HG02678 (cell line): ENCODE data around the gene RFNG.

ENCODE experiments used
- ATAC-seq: cut with Tn5 transposase; IDR thresholded peaks from one replicate; pipeline ENCODE4 v1.9.1; 2021; ENCODE audit warnings: mild to moderate bottlenecking, moderate library complexity; ENCODE audit not compliant: unreplicated experiment

The RFNG gene

DNA sequence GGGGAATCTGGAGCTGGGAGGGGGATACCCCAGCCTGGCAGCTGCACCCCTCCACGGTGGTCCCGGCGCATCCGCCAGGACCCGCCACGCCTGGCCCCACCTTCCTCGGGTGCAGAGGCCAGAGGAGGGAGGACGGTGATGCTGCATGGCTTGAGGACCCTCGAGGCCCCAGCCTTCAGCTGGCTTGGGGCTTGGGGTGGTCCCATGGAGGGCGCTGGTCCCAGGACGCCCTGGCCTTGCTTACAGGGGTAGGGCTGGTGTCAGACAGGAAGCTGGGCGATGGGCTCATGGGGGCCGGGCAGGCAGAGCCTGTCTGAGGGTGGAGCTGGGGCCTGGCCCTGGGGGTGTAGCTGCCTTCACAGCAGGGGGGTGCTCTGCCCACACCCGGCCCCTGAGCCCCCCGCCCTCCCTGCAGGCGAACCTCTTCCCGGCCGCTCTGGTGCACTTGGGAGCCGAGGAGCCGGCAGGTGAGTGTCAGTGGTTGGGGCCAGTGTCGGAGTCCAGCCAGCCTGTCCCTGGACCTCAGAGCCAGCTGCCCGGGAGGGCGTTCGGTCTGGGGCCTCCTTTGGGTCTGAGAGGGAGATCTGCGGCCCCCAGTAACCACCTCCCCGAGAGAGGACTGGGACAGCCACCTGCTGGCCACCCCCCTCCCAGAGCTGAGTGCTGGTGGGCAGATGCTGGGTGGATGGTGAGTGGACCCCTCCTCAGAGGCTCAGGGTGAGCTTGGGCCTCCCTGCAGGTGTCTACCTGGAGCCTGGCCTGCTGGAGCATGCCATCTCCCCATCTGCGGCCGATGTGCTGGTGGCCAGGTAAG lies 35.3 kb downstream of the RFNG start:
- ATAC-seq: no peak

DNA sequence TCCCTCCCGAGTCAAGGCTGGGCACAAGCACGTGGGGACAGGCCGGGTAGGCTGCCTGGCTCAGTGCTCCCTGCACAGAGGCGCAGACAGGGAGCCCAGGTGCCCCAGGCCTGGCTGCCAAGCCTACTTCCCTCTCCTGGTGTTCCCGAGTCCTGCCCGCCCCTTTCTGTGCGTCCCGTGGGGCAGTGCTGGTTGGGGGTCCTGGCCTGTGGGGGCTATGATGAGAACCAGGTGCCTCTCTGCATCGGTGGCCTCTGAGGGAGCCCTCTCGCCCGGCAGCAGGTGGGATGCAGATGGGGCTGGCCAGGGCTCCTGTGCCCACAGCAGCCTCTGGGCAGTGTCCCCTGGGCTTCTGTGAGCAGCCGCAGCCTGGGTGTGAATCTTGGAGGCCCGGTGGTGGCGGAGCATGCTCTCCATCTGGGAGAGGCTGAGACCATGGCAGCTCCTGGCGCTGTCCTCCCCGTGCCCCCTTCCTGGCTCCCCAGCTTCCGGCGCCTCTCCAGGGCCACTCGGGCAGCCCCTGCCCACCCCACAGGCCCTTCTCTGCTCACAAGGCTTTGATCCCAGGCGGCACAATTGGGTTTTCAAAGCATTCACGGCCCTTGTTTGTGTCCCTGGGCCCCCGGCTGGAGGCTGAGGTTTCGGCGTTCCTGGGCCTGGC lies 36.2 kb downstream of the RFNG start:
- no peak for ATAC-seq

DNA sequence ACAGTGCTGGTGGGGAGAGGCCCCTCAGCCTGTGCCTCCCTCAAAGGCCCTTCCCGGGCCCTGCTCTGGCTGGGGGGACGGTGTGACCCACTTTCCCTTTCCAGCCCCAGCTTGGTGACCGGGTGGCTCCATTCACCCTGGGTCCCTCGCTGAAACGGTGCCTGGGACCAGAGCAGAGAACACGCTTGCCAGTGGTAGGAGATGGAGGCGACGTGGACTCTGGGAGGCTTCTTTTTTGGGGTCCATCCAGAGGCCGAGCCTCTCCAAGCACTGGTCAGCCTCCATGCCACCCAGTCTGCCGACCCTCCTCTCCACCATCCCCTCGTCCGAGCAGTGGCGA lies 36.7 kb downstream of the RFNG start:
- ATAC-seq: no peak

DNA sequence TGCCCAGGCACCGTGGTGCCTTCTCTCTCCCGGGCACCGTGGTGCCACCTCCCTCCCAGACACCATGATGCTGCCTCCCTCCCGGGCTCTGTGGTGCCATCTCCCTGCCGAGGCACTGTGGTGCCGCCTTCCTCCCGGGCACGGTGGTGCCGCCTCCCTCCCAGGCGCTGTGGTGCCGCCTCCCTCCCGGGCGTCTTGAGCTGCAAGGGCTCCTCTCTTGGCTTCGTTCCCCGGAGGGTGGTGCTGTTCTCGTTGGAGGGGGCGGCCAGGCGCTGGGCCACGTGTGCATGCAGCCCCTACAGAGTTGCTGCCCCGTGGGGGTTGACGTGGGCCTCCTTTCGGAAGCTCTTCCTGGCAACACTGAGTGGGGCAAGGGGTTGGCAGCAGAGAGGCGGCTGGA lies 37.2 kb downstream of the RFNG start:
- no peak for ATAC-seq

DNA sequence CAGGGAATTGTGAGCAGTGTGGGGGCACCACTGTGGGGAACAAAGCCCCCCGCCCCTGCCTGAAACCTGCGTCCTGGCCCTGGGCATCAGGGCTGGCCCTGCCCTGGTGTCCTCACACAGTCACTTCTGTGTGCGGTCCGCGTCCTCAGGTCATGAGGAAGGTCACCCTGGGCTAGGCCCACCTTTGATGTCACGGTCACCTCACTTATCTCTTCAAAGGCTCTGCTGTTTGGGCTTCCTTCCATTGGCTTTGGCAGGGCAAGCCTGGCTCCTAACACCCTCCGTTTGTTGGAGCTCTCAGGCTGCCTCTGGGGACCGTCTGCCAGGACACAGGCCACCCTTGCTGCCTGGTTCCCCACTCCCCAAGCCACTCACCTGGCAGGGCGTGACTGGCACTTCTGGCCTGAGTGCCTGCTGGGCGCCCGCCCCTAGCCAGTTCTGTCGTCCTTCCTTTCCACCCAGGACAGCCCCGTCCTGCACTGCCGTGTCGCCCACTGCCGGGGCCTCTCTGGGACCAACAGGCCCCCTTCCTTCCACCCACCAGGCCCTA lies 37.8 kb downstream of the RFNG start:
- ATAC-seq: no peak

DNA sequence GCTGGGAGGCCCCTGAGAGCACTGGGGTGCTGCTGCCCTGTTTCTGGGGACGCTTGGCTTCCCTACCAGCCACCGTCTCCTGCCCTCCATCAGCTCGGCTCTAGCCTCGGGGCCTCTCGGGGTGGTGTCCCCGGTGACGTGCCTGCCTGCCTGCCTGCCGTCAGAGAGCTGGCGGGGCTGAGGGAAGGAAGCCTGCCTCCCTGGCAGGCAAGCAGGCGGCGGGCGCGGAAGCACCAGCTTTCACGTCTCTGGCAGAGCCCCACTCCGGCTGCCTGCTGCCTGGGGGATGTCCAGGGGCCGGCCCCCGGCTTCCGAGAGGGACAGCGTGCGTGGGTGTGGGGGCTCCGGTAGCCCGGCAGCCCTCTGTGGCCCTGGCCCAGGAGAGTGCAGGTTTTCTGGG lies 38.3 kb downstream of the RFNG start:
- ATAC-seq: no peak

DNA sequence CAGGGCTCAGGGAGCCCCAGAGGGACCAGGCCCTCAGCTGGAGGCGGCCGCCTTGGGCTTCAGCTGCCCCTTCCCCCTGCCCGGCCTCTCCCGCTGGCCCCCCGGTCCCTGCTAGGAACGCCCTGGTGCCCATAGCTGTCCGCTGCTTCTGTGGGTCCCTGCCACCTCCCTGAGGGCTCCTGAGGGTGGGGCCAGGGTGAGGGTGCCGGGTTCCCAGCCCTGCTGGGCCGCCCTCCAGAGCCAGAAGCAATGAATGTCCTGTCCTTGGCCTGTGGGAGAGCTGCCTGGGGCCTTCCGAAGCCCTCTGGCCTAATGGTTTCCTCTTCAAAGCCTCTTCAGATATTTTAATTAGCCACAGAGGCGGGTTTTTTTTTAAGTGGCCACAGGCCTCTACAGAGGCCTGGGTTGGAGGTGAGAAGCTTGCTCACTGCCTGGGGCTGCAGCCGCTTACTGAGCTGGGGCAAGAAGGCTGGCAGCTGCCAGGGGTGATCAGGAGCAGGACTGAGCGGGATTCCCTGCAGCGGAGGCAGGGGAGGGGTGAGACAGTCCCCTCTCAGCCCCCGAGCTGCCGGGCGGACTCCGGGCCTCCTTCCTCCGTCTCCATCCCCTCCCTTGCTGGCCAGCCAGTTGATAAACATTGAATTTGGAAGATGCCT lies 38.8 kb downstream of the RFNG start:
- no peak for ATAC-seq

DNA sequence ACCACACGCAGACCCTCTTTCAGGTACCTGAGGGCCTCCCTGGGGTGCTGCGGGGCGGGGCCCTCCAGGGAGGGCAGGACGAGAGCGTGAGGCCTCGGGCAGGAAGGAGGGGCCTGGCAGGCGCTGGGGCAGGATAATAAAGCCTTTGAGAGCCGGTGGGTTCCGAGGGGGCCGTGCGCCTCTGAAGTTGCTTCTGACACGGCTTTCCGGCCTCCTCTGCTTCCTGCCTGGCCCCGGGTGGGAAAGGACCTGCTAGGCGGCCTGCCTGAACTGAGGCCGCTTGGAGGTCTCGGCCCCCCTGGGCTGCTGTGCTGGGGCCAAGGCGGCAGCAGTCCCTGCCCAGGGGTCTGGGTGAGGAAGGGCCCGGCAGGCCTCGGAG lies 39.4 kb downstream of the RFNG start:
- ATAC-seq: no peak

DNA sequence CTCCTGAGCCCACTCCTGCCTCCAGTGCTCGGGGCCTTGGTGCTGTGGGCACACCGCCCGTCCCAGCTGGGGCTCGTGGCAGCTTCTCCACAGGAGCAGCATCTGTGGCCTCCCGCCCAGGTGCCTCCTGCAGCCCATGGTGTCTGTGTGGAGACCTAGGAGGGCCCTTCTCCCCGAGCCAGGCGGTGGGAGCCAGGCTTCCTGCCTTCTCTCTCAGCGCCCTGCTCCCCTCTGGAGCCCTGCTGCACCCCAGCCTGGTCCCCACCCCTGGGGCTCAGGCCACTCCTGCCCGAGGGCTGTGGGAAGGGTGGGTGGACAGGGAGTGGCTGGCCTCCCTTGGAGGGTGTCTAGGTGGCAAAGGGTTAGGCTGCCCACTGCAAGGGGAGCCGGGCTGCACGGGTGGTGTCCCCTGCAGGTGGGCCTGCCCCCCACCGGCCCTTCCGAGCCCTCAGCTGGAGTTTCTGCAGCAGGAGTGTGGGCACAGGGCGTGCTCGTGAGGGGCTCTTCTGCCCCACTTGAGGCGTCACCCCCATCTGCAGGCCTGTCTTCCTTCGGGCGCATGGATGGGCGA lies 39.9 kb downstream of the RFNG start:
- ATAC-seq: no peak

DNA sequence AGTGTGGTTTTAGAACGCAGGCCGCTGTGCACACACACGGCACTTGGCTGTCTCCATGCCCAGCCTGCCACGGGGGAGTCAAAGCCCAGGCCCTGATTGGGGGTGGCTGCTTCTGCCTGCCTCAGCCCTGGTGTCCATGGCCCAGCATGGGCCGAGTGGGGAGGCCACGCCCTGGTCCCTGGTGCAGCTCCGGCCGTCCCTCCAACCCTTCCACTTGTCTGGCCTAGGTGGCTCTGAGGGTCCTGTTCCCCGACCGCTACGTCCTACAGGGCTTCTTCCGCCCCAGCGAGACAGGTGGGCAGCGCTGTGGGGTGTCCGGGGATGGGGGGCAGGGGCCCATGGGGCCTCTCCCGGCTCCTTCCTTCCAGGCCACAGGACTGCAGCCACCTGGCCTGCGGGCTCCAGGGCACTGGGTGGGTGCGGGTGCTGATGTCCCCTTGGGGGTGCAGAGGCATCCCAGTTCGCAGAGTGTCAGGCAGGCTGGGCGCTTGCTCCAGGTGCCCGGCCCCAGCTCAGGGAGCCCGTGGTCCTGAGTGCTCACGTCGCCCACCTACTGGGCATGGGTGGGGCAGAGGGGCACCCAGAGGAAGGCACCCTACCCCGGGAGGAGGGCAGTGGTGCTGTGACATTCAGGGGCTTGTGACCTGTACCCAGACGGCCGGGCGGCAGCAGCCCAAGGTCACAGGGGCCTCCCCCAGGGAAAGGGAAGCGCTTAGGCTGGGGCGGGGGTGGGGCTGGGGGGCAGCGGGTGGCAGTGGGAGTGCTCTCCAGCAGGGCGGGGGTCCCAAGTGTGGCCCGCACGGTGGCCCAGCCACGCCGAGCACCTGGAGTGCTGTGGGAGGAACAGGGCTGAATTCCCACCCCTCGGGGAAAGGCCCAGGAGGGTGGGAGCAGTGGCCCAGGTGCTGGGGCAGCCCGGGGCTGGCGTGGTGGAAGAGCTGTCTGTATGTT lies 40.8 kb downstream of the RFNG start:
- no peak for ATAC-seq

DNA sequence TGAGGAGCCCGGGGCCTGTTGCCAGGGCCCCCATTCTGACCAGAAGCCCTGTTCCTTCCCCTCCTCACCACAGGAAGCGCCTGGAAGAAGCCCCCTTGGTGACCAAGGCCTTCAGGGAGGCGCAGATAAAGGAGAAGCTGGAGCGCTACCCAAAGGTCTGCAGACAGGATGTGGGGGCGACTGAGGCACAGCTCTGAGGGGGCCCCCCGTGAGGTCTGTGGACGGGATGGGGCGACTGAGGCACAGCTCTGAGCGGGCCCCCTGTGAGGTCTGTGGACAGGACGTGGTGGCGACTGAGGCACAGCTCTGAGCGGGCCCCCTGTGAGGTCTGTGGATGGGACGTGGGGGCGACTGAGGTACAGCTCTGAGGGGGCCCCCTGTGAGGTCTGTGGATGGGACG lies 42.2 kb downstream of the RFNG start:
- no peak for ATAC-seq

DNA sequence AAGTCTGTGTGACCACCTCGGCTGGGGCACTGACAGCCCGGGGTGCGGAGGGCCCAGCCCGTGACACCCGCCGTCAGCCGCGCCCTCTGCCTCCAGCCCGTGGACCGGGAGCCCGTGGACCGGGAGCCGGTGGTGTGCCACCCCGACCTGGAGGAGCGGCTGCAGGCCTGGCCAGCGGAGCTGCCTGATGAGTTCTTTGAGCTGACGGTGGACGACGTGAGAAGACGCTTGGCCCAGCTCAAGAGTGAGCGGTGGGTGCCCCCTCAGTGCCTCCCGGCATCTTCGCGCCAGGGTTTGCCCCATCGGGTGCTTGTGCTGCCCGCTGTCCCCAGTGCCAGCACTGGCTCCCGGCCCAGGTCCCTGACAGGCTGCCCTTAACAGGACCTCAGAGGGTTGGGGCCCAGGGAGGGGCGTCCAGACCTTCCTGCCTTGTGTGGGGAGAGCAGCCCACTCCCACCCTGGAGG lies 42.6 kb downstream of the RFNG start:
- ATAC-seq: no peak

DNA sequence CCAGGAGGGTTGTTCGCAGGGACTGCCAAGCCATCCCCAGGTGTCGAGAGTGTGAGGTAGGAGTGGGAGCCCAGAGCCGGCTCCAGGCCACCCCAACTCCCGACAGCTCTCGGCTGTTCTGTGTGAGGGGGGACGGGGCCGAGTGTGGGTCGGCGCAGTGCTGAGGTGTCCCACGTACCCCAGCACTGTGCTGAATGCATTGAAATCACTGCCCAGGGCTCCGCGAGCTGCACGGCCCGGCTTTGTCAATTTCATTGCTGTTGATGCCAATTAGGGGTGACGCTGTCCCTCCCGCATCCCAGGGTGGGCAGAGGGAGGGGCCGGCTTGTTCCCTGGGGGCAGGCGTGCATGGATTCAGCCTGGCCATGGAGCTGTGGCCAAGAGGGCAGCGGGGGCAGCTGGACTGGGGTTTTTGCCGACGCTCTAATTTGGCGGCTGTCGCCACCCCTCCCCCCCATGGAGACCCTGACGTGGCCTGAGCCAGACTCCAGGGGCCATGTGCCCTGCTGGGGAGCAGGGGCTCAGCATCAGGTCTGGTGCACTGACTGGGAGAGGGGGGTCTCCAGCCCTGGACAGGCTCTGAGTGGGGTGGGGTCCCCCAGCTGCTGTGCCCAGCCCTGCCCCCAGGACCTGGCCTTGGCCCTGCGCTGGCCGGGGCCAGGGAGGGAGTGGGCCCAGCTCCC lies 43.2 kb downstream of the RFNG start:
- ATAC-seq: no peak

DNA sequence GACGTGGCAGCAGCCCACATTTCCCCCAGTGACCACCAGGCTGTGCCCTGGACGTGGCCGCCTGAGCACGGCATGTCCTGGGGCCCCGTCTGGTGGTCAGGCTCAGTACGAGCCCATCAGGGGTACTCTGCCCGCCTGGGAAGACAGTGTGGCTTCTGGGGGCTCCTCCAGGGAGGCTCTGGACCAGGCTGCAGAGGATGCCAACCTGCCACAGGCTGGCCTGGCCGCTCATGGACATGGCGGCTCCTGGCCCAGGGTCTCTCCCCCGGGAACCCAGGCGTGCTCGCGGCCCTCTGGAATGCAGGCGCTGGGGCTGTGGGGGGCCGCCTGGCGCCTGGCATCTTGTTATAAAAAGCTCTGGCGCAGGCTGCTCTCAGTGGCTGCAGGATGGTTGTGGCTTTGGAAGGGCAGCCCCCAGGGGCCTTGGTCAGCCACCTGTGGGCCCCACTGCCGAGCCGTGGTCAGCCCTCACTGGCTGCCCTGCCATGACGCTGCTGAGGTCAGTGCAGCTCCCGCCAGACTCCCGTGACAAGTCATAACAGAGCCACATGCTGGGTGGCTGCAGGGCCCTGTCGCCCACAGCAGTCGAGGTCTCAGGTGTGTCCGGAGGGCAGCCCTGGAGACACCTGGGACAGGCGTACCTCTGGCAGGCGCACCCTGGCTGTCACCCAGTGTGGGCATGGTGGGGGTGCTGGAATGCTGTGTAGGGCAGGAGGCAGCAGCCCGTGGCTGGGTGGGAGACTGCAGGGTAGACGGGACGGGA lies 43.9 kb downstream of the RFNG start:
- ATAC-seq: no peak

DNA sequence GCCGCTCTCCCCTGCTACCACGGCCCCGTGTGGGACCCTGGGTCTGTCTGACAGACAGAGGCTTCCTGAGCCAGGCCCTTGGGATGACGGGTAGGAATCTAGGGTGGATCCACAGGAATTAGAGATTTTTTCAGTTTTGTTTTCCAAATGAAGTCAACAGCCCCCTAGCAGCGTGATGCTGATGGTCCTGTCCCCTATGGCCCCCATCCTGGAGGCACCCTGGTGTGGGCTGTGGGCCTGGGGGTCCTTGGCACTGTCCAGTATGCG lies 44.5 kb downstream of the RFNG start:
- ATAC-seq: no peak

DNA sequence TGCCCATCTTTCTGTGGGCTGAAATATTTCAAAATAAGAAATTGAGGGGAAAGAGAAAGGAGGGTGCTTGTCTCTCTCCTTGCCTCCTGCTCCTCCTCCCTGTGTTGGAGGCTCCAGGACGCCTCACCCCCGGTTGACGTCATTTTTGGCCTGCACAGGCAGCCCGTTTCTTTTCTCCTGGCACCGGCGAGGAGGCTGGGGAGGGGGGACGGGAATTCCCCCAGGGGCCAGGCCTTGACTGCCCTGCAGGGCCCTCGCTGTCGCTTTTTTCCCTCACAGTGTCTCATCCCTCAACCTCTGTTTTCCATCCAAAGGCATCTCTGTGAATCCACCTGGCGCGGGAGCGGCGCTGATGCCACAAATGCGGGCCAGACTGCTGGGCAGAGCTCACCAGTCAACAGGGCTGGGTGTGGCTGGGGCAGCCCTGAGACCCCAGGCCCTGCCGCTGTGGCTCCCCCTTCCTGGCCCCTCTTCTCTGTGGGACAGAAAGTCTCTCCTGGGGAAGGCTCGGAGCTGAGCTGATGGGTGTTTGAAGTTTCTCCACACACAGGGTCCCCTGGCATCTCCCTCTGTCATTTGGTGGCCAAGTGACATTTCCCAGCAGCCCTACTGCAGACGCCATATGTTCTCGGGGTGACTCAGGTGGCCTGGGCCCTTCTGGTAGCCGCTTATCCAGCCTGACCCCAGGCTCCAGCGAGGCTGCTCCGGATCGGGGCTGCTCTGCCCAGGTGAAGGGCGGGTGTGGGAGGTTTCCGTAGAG lies 45.0 kb downstream of the RFNG start:
- no peak for ATAC-seq

DNA sequence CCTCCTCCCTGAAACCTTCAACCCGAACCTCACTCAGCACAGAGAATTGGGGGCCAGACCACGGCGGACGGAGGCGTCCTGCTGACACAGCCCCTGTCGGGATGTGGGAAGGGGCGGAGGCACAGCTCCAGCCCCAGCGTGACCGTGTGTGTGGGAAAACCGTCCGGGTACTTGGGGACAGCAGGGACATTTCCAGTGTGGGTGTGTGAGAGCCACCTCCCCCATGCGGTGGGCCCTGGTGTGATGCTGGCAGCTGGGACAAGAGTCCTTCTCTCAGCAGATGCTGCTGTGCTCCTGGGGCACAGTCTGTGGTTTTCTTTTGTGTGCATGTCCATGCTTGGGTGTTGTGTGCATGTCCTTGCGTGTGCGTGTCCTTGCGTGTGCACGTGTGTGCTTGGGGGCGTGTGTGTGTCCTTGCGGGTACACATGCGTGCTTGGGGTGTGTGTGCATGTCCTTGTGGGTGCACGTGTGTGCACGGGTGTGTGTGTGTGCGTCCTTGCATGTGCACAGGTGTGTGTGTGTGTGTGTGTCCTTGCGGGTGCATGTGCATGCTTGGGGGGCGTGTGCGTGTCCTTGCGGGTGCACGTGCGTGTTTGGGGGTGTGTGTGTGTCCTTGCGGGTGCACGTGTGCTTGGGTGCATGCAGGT lies 45.8 kb downstream of the RFNG start:
- ATAC-seq: no peak
